ENCODE measurements around the gene CRACDL. TPM values are rescaled to one million over a fixed set of nuclear protein-coding genes. Genes with fewer than 3 reads are reported as not detected.

The CRACDL gene
- total and polyA plus RNA-seq, 2 donors (not counting 3 experiments of a cell fraction or from before 2014, with no cell fraction given), result 0.92 to 6.3 TPM

DNA sequence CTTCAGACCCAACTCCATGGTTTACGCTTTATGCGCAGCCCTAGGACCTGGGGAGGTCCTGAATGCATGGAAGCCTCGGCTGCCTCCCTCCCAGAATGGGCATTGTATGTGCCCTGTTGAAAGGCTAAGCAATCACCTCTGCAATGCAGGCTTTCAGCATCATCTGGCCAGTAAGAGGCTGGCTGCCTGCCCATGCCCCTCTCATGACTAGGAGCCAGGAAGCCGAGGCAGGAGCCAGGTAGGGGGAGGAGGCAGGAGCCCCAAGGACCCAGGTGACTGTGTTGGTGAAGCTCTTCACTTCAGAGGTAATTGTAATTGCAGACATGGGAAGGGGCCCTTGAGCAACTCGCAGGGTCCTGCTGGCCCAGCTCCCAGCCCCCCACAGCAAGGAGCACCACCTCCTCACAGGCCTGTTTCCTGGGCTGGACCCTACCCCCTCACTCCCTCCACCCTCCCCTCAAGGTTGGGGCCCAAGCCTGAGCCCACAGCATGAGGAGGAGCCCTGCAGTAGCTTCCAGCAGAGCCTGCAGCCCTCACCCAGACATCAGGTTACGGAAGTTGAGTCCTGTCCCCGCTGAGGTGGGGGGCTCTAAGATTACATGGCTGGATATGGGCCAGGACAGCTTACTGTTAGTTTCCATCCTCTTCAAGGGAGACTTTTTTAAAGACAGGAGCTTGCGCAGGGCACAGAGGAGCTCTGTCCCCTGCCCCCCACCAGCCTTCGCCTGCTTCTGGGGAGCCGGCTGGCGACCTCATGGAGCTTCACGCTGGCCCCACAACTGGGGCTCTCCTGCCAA lies 21.9 kb downstream of the CRACDL start:
- Histone ChIP-seq H3K4me2 (ENCODE audit: insufficient read depth, low read length) (no peak overlapping the region), H3K9ac (replicated peaks; ENCODE audit: extremely low read depth, insufficient read depth, low read length) (no peak overlapping the region), H4K20me1 (replicated peaks; ENCODE audit: control insufficient read depth, extremely low read depth, insufficient read depth, low read length) (no peaks in the 10 kb centered on the region), H3K36me3 (ENCODE audit: control insufficient read depth in 2 of 2, extremely low read depth in 1 of 2, insufficient read depth in 2 of 2, low read length in 2 of 2) (no peaks in the 10 kb centered on the region), H3K9me3 (replicated peaks; ENCODE audit: control insufficient read depth, insufficient read depth, low read length) (no peaks in the 10 kb centered on the region), H2AFZ (ENCODE audit: low read depth, low read length) (no peak overlapping the region), H3K4me3 (replicated peaks in 1 of 3; ENCODE audit: insufficient read depth in 1 of 3, low read depth in 1 of 3, low read length in 3 of 3) (no peak overlapping the region), H3K9me1 (replicated peaks; ENCODE audit: control insufficient read depth, extremely low read depth, insufficient read depth, low read length) (no peaks in the 10 kb centered on the region), H3K27me3 (ENCODE audit: control insufficient read depth in 2 of 2, insufficient read depth in 2 of 2, low read length in 2 of 2) (no peaks in the 10 kb centered on the region), H3K27ac (ENCODE audit: insufficient read depth, low read depth, low read length) (no peak overlapping the region), H3K79me2 (ENCODE audit: control insufficient read depth, insufficient read depth, low read length) (no peaks in the 10 kb centered on the region), H3K4me1 (ENCODE audit: control insufficient read depth, extremely low read depth, insufficient read depth, low read length) (peaks cover 43% of the 10 kb centered on the region)
- no peak for FAIRE-seq
- ChIA-PET CTCF (no interaction called here), POLR2A (no interaction called here)
- intact Hi-C loops (cut with micrococcal nuclease), result loop anchor here (10.0 kb wide), 1 partner anchor 189 kb away; no protein-coding TSS in a partner anchor
- no peak for DNase-seq (ENCODE audit: low read depth, low spot score)
- no TSS peak for BruUV-seq (replicated peaks)
- TF ChIP-seq, protein P1, sequence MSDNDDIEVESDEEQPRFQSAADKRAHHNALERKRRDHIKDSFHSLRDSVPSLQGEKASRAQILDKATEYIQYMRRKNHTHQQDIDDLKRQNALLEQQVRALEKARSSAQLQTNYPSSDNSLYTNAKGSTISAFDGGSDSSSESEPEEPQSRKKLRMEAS (IDR thresholded peaks at IDR 0.05; ENCODE audit: insufficient read depth, insufficient read length), result no peak
- dilution Hi-C loops (cut with MboI; ENCODE audit: extremely low pct_ligation_motif_present, low sequenced_read_pairs), result no loop called here

DNA sequence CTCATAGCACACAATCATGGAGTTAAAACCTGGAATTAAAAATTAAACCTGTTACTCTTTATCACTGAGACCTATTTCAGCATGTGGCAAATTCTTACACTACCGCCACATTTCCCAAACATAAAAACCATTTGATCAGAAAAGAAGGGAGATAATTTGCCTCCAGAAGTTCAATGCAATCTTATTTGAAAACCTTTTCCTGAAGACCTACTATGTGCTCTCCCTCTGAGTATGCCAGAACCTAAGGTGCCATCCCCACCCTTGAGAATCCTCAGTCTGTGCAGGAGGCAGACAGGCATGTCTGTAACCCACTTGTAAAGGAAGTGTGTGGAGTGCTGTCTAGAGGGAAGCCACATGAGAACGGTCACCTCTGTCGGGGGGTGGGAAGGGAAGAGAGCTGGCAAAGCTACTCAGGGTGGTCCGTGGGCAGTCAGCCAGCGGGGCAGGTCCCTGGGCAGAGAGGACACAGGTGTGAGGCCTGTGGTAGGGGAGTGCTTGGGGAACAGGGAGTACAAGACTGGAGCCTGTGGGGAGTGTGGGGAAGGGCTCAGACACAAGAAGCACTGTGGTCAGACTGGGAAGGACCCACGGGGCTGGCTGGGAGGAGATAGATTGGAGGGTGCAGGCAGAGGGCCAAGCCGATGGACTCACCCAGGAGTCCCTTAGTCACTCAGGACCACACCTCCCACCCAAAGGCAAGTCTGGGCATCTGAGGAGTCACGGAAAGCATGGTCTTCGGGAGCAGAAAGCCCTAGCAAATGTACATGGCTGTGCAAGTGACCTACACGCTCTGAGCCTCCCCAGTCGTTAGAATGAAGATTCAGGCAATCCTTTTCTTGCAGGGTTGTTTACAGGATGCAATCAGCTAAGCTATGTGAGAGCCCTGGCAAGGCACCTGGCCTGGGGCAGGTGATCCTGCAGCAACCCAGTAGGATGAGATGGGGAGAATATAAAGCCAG lies 22.8 kb downstream of the CRACDL start:
- Histone ChIP-seq H3K79me2 (ENCODE audit: control insufficient read depth, insufficient read depth, low read length) (no peaks in the 10 kb centered on the region), H3K9me3 (replicated peaks; ENCODE audit: control insufficient read depth, insufficient read depth, low read length) (no peaks in the 10 kb centered on the region), H3K27ac (ENCODE audit: insufficient read depth, low read depth, low read length) (no peak overlapping the region), H3K9ac (replicated peaks; ENCODE audit: extremely low read depth, insufficient read depth, low read length) (no peak overlapping the region), H3K4me1 (ENCODE audit: control insufficient read depth, extremely low read depth, insufficient read depth, low read length) (peaks cover 52% of the 10 kb centered on the region), H2AFZ (ENCODE audit: low read depth, low read length) (no peak overlapping the region), H4K20me1 (replicated peaks; ENCODE audit: control insufficient read depth, extremely low read depth, insufficient read depth, low read length) (no peaks in the 10 kb centered on the region), H3K36me3 (ENCODE audit: control insufficient read depth in 2 of 2, extremely low read depth in 1 of 2, insufficient read depth in 2 of 2, low read length in 2 of 2) (no peaks in the 10 kb centered on the region), H3K4me3 (replicated peaks in 1 of 3; ENCODE audit: insufficient read depth in 1 of 3, low read depth in 1 of 3, low read length in 3 of 3) (no peak overlapping the region), H3K4me2 (ENCODE audit: insufficient read depth, low read length) (no peak overlapping the region), H3K27me3 (ENCODE audit: control insufficient read depth in 2 of 2, insufficient read depth in 2 of 2, low read length in 2 of 2) (no peaks in the 10 kb centered on the region), H3K9me1 (replicated peaks; ENCODE audit: control insufficient read depth, extremely low read depth, insufficient read depth, low read length) (no peaks in the 10 kb centered on the region)
- no TSS peak for BruUV-seq (replicated peaks)
- POLR2A ChIA-PET, result no interaction called here
- CTCF ChIA-PET, result interaction anchor here (0.8 to 1.5 kb wide), 2 partner anchors 45 to 264 kb away, joined by 3 read pairs; no protein-coding TSS in a partner anchor
- no peak for DNase-seq (ENCODE audit: low read depth, low spot score)
- TF ChIP-seq, protein P1 (IDR thresholded peaks at IDR 0.05; ENCODE audit: insufficient read depth, insufficient read length), result no peak
- no peak for TF ChIP-seq POLR2AphosphoS5 (IDR thresholded peaks at IDR 0.05; ENCODE audit: insufficient read depth, low read depth, low read length)
- TF ChIP-seq MYC (IDR thresholded peaks at IDR 0.05; ENCODE audit: low read depth, low read length), result no peak
- no peak for TF ChIP-seq EZH2 (IDR thresholded peaks at IDR 0.05; ENCODE audit: borderline replicate concordance, low read depth, low read length, severe bottlenecking)
- no peak for TF ChIP-seq POLR2A (IDR thresholded peaks at IDR 0.05; ENCODE audit: low read depth, low read length)
- no peak for TF ChIP-seq FOS (IDR thresholded peaks at IDR 0.05; ENCODE audit: borderline replicate concordance, insufficient read depth, low read length)
- TF ChIP-seq GATA2 (IDR thresholded peaks at IDR 0.05; ENCODE audit: insufficient read depth, insufficient read length, low read depth, low read length), result no peak
- dilution Hi-C loops (cut with MboI; ENCODE audit: extremely low pct_ligation_motif_present, low sequenced_read_pairs), result no loop called here
- no peak for FAIRE-seq
- intact Hi-C loops (cut with micrococcal nuclease), result loop anchor here (10.0 kb wide), 1 partner anchor 188 kb away; no protein-coding TSS in a partner anchor
